Stimulated activated CD8-positive, alpha-beta memory T cell treated with anti-CD3 and anti-CD28 coated beads, Interleukin-12 subunit alpha, Interleukin-12 subunit beta, amount 100 ng/mL, for 1 hour (primary cell): Measurements from ENCODE around the gene RAB32.

Experiments
- DNase-seq: peaks from one replicate; pipeline ENCODE4 v3.0.0-alpha.2; 2020; ENCODE audit warnings: low read depth

The RAB32 gene

DNA sequence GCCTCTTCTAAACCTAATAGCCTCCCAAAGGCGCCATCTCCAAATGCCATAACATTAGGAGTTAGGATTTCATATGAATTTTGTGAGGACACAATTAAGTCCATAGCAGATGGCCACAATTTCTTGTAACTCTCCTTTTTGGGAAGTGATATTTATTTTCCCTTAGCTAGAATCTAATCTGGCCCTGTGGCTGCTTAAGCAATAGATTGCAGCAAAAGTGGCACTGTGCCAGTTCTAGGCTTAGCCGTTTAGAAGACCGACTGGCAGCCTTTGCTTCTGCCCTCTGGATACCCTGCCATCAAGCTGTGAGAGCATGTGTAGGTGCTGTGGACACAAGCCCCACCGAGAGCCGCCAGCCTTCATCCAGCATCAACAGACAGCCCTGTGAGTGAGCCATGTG is 39.2 kb downstream of the RAB32 start:
- no peak for DNase-seq

DNA sequence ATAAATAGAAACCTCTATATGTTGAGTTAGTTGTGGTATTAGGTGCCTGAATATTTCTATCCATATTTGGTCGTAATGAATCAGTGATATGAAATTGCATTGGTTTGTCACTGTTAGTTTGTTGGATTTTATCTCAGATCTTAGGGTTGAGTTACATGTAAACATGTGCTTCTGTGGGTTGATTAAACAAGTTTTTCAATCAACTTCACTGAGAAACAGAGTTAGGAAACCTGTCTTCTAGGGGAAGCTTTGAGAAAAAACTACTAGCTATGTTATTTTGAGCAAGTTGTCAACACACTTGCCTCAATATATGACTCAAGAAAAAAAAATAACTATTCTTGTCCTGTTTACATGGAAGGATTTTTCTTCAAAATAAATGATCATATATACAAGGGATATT is 40.3 kb downstream of the RAB32 start:
- no peak for DNase-seq

DNA sequence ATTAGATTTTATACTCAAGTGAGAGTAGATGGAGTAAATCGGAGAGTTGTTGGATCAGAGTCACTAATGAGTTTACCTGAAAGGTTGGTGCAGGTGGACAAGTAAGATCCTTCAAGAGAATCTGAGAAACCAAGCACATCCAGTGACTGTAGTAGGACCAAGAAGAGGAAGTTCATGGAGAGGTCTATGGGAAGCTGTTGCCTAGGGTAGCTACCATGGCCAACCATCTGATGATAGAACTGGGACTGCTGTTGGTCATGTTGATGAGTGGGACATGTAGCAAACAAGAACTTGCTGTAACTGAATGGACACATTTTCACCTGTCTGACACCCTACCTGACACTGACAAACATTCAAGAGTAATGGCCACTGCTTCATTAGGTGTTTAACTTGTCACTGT is 43.8 kb downstream of the RAB32 start:
- no peak for DNase-seq

DNA sequence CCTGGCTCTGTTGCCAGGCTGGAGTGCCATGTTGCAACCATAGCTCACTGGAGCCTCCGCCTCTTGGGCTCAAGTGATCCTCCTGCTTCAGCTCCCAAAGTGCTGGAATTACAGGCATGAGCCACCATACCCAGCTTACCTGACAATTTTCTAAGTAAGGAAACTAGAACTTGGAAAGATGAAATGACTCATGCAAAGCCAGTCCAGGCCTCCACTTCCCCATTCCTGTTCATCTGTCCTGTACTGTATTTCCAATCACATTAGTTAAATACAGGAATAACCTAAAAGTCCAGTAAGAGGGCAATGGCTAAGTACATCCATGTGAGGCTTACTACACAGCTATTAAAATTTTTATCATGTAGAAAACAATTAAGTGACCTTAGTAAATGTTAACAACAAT is 46.9 kb downstream of the RAB32 start:
- no peak for DNase-seq

DNA sequence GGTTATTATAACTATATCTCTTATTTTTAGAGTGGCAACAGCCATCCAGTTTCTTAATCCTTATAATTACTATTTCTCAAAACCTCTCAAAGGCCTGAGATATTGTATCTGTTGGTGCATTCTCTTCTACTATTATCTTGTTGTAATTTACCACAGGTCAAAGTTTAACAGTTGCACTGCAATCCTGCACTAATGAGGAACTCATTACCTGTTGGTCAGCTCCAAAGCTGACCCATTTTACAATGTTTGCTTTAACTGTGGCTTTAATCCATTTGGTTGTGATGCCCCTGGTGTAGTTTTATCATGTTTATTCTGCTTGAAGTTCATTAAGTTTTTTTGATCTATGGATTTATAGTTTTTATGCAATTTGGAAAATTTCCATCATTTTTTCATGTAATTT is 48.8 kb downstream of the RAB32 start:
- no peak for DNase-seq

DNA sequence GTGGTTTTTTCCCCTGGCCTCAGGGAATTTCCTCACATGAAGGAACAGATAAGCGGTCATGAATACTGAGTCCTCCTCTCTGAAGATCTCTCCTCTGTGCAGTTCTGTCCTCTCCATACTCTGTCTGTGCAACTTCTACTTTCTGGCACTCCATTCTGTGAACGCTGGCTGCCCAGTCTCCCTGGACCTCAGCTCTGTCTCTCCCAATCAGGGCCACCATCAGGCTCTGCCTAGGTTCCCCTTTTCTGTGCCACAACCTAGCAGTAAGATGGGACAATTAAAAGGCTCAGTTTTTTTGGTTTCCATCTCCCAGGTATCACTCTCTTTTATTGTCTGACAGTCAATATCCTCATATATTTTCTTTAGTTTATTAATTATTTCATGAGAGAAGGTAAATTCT is 50.4 kb downstream of the RAB32 start:
- no peak for DNase-seq

DNA sequence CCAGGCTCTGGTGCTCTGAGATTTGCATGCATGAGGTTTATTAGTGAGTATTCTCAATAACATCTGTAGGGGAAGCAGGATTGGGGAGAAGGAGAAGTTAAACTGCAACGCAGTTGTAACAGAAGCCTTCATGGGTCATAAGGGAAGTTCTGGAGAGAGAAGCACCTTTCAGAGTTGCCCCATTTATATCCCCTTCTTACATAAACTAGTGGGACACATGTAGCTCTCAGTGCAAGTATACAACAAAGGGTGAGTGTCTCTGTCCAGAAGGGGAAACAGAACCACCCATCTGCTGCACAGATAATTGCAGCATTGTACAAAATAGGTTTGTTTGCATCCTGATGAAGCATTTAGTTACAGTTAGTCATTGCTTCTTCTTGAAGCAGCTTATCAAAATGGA is 50.9 kb downstream of the RAB32 start:
- no peak for DNase-seq

DNA sequence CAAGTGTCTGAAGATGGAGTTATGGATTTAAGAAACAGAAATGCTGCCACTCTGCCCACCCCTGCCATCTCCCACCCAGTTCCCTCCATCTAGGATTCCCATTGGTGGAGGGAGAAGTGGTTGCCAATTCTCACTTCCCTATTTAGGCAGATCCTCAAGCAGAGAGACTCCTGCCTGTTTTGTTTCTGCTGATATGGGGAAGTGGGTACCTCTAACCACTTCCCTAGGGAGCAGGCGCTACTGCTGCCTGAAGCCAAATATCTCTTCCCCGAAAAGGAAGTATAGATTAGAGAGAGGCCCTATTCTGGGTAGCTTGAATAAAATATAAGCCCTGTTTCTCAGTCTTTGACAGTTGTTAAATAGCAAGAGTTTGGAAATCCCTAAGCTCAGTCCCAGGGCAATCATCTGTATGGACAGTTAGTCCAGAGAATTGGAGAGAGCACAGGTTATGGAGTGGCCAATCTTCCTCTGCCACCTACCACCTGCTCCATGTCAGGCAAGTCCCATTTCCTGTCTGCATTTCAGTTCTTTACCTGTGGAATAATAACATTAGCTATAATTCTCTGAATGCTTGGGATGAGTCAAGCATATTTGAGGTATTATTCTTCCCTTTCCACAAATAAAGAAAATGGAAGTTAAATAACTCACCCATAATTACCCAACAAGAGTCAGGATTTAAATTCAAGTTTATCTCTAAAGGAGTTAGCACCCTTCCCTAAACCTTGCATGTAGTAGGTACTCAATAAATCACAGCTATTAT is 52.5 kb downstream of the RAB32 start:
- no peak for DNase-seq

DNA sequence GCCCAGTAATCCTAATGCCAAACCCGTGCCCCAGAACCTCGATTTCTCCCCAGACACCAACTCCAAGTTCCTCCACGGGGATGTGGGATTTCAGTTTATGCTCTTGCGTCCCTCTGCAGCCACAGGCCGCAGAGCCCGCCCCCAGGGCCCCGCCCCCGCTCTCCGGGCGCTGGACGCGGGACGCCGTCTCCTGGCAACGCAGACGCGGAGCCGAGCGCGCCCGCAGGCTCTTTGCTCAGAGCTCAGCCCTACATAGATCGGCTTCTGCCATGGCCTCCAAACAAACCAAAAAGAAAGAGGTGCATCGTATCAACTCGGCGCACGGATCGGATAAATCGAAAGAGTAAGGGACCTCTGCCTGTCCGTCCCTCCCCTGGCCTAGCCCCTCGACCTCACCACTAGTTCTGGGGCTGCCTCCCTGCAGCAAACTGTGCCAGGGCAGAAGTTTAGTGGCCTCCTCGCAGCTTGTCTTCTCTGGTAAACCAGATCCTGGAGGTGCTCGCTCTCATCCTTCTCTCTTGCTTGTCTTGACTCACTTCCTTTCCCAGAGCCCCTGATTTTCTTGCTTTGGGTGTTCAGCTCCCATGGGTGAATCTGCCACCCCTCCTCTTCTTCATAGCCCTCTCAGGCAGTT is 55.3 kb downstream of the RAB32 start, which contains the start of gene ADGB:
Gene ADGB (plus strand): TSS at position 201 of the 634 bp plus-strand sequence. CDS start 69 bp downstream, at position 270.
- DNase-seq = no peak

DNA sequence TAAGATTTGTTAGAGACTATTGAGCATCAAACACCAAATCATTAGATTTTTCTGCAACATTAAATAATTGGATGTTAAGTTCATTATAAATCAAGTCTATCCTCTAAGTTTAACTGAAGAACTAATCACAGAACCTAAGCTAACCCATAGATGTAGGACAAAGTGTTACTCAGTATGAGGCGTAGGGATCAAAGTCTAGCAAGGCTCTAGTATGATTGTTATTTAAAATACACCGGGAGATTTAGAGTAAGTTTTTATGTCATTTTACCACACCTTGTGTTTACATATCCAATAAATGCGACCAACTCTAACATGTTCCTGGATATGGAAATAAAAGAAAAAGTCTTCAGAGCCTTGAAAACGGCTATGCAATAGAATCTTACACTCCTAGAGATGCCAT is 57.7 kb downstream of the RAB32 start:
- no peak for DNase-seq

DNA sequence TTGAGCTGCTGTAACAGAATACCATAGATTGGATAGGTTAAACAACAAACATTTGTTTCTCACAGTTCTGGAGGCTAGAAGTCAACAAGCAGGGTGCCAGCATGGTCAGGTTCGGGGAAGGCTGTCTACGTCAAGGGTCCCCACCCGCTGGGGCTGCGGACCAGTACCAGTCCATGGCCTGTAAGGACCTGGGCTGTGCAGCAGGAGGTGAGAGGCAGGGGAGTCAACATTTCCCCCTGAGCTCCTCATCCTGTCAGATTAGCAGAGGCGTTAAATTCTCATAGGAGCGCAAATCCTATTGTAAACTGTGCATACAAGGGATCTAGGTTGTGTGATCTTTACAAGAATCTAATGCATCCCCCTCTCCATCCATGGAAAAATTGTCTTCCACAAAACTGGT is 58.9 kb downstream of the RAB32 start:
- DNase-seq = no peak
